ENCODE measurements around the gene CNIH3.

GRCh38 chr1:224767031-224767430 is 150.9 kb downstream of the CNIH3 start:
- TF ChIP-seq CTCF (IDR thresholded peaks at IDR 0.05) (no peak), EZH2 (IDR thresholded peaks at IDR 0.05; ENCODE audit: borderline replicate concordance, insufficient read depth, low read depth, low read length, poor library complexity, severe bottlenecking) (no peak)

Measured in B cell (primary cell).